ENCODE data around the gene LRRN1.

Gene LRRN1

DNA sequence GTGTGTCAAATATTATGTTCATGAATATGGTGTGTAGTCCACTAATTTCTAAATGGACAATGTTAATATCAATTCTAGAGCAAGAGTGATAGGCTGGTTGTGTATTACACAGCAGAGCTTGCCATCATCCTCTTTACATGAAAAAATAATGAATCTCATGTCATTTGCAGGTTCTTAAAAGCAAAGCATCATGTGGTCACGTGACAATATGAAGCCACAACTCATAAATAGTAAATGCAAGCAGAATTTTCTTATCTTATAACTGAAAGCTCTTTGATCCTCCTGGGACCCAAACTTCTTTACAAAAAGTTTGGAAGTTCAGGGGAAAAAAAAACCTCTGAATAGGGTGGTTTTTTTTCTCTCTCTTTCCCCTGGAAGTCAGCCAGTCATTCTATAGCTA is 26.9 kb upstream of the LRRN1 start:
- DNase-seq (ENCODE audit: low read depth): no peak
- TF ChIP-seq, protein P1, sequence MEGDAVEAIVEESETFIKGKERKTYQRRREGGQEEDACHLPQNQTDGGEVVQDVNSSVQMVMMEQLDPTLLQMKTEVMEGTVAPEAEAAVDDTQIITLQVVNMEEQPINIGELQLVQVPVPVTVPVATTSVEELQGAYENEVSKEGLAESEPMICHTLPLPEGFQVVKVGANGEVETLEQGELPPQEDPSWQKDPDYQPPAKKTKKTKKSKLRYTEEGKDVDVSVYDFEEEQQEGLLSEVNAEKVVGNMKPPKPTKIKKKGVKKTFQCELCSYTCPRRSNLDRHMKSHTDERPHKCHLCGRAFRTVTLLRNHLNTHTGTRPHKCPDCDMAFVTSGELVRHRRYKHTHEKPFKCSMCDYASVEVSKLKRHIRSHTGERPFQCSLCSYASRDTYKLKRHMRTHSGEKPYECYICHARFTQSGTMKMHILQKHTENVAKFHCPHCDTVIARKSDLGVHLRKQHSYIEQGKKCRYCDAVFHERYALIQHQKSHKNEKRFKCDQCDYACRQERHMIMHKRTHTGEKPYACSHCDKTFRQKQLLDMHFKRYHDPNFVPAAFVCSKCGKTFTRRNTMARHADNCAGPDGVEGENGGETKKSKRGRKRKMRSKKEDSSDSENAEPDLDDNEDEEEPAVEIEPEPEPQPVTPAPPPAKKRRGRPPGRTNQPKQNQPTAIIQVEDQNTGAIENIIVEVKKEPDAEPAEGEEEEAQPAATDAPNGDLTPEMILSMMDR (IDR thresholded peaks at IDR 0.05; ENCODE audit: insufficient read depth, low read depth, low read length, missing control alignments): no peak

DNA sequence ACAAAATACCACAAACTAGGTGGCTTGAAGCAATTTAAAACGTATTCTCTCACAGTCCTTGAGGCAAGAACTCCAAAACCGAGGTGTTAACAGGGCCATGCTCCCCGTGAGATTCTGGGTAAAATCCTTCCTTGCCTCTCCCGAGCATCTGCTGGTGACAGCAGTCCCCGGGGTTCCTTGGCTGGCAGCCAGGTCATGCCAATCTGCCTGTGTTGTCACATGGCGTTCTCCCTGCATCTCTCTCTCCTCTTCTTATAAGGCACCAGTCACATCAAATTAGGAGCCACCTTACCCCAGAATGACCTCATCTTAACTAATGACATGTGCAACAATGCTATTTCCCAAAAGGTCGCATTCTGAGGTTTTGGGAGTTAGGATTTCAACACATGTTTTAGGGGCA is 26.3 kb upstream of the LRRN1 start:
- H3K4me3 ChIP-seq (ENCODE audit: low read length): no peak overlapping the region
- TF ChIP-seq, protein P1 (IDR thresholded peaks at IDR 0.05; ENCODE audit: insufficient read depth, low read depth, low read length, missing control alignments): no peak
- no peak for DNase-seq (ENCODE audit: low read depth)

More for the DNA sequence above, 26.9 kb upstream of the LRRN1 start:
- no peak overlapping the region for H3K4me3 ChIP-seq (ENCODE audit: low read length)

DNA sequence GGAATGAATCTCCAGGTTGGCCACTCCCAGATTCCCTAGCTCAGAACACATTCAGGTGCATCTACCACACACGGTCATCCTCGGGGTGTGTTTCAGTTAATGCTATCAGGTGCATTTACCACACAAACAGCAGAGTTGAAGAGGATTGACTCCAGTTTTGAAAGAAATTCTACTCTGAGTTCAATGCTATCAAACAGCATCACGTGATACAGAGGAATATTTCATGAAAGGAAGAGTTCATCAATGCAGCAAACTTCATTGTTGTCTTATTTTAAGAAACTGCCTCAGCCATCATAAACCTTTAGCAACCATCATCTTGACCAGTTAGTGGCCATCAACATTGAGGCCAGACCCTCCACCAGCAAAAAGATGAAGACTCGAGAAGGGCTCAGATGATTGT is 22.6 kb upstream of the LRRN1 start:
- H3K4me3 ChIP-seq (ENCODE audit: low read length): no peak overlapping the region
- TF ChIP-seq, protein P1 (IDR thresholded peaks at IDR 0.05; ENCODE audit: insufficient read depth, low read depth, low read length, missing control alignments): no peak
- DNase-seq (ENCODE audit: low read depth): no peak

DNA sequence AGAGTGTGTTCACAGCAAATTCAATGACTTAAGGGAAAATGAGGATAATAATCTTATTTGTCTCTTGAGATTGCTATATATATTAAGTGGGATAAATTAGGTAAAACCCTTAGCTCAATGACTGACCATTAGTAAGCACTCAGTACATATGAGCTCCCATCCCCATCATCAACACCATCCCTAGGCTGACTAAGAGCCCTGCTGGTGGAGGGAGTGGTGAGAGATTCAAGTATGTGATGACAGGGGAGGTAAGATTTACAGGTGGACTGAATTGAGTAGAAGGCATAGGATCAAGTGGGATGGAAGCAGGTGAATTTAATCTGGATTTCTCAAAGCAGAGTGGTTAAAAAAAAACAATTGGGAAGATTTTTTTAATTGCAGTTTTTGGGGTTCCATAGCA is 21.0 kb upstream of the LRRN1 start:
- no peak overlapping the region for H3K4me3 ChIP-seq (ENCODE audit: low read length)
- no peak for DNase-seq (ENCODE audit: low read depth)
- TF ChIP-seq, protein P1 (IDR thresholded peaks at IDR 0.05; ENCODE audit: insufficient read depth, low read depth, low read length, missing control alignments): no peak

DNA sequence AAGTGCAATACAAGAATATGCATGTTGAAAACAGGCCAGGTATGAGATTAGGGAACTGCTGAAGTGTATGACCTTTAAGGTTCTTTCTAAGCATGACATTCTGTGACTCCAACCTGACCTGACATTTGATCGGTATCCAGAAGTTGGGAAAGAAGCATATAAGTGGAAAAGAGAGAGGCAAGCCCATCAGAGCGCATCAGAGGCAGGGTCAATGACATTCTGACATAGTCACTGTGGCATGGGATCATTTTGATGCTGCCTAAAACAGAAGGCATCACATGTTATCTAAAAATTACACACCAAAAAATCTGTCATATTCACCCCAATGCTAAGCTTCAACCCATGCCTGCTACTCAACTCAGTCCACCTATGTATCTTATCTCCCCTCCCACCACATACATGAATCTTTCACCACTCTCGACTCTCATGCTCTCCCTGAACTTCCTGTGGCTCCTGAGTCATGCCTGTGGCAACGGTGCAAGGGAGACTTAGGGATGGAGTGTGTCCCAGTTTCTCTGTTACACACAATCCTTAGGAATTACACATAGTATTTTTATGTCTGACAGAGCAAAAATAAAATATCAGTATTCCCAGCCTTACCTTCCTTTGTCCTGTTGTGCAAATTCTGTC is 20.5 kb upstream of the LRRN1 start:
- TF ChIP-seq, protein P1 (IDR thresholded peaks at IDR 0.05; ENCODE audit: insufficient read depth, low read depth, low read length, missing control alignments): no peak
- H3K4me3 ChIP-seq (ENCODE audit: low read length): no peak overlapping the region
- no peak for DNase-seq (ENCODE audit: low read depth)

DNA sequence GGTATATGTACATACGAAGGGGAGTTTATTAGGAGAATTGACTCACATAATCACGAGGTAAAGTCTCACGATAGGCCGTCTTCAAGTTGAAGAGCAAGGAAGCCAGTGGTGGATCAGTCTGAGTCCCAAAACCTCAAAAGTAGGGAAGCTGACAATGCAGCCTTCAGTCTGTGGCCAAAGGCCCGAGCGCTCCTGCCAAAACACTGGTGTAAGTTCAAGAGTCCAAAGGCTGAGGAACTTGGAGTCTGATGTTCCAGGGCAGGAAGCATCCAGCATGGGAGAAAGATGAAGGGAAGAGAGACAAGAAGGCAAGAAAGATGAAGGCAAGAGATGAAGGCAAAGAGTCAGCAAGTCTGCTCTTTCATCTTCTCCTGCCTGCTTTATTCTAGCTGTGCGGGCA is 16.8 kb upstream of the LRRN1 start:
- TF ChIP-seq, protein P1 (IDR thresholded peaks at IDR 0.05; ENCODE audit: insufficient read depth, low read depth, low read length, missing control alignments): no peak
- DNase-seq (ENCODE audit: low read depth): no peak
- H3K4me3 ChIP-seq (ENCODE audit: low read length): no peak overlapping the region

DNA sequence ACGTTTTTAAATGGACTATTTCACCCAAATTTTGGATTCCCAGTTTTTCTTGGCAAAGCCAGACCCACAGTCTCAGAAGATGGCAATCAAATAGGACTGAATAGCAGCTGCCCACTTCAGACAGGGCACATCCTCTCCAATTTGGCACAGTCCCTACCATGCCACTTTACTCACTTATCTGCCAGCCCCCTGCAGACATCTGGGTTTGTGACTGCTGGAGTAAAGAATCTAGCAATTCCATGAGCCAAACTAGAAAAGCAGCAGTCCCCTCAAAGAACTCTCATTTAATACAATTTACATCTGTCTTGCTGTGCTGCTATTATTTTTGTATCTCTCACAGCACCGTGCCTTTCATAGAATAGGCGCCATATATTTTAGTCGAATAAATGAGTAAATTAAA is 16.0 kb upstream of the LRRN1 start:
- DNase-seq (ENCODE audit: low read depth): no peak

More for the DNA sequence above, 16.0 kb upstream of the LRRN1 start:
- TF ChIP-seq, protein P1 (IDR thresholded peaks at IDR 0.05; ENCODE audit: insufficient read depth, low read depth, low read length, missing control alignments): no peak
- no peak overlapping the region for H3K4me3 ChIP-seq (ENCODE audit: low read length)

Measured in epithelial cell of esophagus (primary cell).